ENCODE data around the gene ARHGEF39. TPM values are rescaled to one million over a fixed set of nuclear protein-coding genes. Genes with fewer than 3 reads are reported as not detected.

Gene ARHGEF39
- total and polyA plus RNA-seq, 9 of the 15 experiments (the other 6 are each of a cell fraction or from before 2014, with no cell fraction given), result 2.8 to 21.7 (median 12.9) TPM

GRCh38 chr9:35669331-35670145 lies 4.5 kb upstream of the ARHGEF39 start:
- H3K27me3 ChIP-seq (ENCODE audit: control insufficient read depth in 2 of 2, insufficient read depth in 2 of 2, low read length in 2 of 2), result no peaks in the 10 kb centered on the region
- peak overlapping the region; percentile 63 for H2AFZ ChIP-seq (ENCODE audit: low read depth, low read length)
- WGBS (ENCODE audit: insufficient coverage, low coverage, missing lambda C conversion rate), result 44% methylated on average over 5 of the region's 6 CpGs
- H3K4me1 ChIP-seq (replicated peaks in 1 of 2; ENCODE audit: control insufficient read depth in 2 of 2, insufficient read depth in 2 of 2, low read length in 2 of 2), result peaks cover under 1 to 15% of the 10 kb centered on the region in 2 experiments; a peak in 3 of 5 replicates
- no peaks in the 10 kb centered on the region for H3K36me3 ChIP-seq (ENCODE audit: control insufficient read depth, insufficient read depth, low read length)
- no peak overlapping the region; a peak in 1 of 4 replicates for H3K9ac ChIP-seq (ENCODE audit: insufficient read depth in 1 of 2, low read depth in 2 of 2, low read length in 2 of 2)
- DNase-seq (ENCODE audit: extremely low read depth in 1 of 4, low spot score in 3 of 4) (no peak), FAIRE-seq (no peak), ATAC-seq (no peak)
- ChIA-PET POLR2A (interaction anchor here (0.5 to 1.2 kb wide), 3 partner anchors 10 to 21 kb away, joined by 3 to 10 read pairs (median 3); partner anchors contain the start of gene TPM2), CTCF (ENCODE audit: low intra/inter-chr PET ratio) (no interaction called here)
- no TSS peak for BruUV-seq (replicated peaks)
- H3K79me2 ChIP-seq (ENCODE audit: control insufficient read depth, insufficient read depth, low read length), result peaks cover 4% of the 10 kb centered on the region
- no peak overlapping the region for H3K4me2 ChIP-seq (ENCODE audit: insufficient read depth, low read length)
- in situ Hi-C loops (cut with MboI), result no loop called here
- H3K4me3 ChIP-seq, result no peak overlapping the region
- no peaks in the 10 kb centered on the region for H3K9me3 ChIP-seq (replicated peaks; ENCODE audit: control insufficient read depth, insufficient read depth, low read depth, low read length)
- no peaks in the 10 kb centered on the region for H3K9me1 ChIP-seq (ENCODE audit: control insufficient read depth, insufficient read depth, low read length)
- intact Hi-C loops (cut with micrococcal nuclease), result loop anchor here (10.0 kb wide), 1 partner anchor 145 kb away; the partner anchor contains the start of genes HINT2 and SPAG8
- no peaks in the 10 kb centered on the region for H4K20me1 ChIP-seq (replicated peaks; ENCODE audit: control insufficient read depth, insufficient read depth, low read length)
- H3K27ac ChIP-seq (ENCODE audit: extremely low read depth, low read depth, low read length), result no peak overlapping the region
- TF ChIP-seq, protein P1, sequence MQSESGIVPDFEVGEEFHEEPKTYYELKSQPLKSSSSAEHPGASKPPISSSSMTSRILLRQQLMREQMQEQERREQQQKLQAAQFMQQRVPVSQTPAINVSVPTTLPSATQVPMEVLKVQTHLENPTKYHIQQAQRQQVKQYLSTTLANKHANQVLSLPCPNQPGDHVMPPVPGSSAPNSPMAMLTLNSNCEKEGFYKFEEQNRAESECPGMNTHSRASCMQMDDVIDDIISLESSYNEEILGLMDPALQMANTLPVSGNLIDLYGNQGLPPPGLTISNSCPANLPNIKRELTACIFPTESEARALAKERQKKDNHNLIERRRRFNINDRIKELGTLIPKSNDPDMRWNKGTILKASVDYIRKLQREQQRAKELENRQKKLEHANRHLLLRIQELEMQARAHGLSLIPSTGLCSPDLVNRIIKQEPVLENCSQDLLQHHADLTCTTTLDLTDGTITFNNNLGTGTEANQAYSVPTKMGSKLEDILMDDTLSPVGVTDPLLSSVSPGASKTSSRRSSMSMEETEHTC (IDR thresholded peaks at IDR 0.05), result no peak
- TF ChIP-seq SETDB1 (IDR thresholded peaks at IDR 0.05; ENCODE audit: low read length), result no peak
- no peak for TF ChIP-seq ARID2 (IDR thresholded peaks at IDR 0.05)
- TF ChIP-seq NR1H2 (CRISPR knock-in tag; IDR thresholded peaks at IDR 0.05), result no peak
- TF ChIP-seq ZNF263 (CRISPR knock-in tag; IDR thresholded peaks at IDR 0.05; ENCODE audit: borderline replicate concordance), result no peak
- TF ChIP-seq, protein P2, sequence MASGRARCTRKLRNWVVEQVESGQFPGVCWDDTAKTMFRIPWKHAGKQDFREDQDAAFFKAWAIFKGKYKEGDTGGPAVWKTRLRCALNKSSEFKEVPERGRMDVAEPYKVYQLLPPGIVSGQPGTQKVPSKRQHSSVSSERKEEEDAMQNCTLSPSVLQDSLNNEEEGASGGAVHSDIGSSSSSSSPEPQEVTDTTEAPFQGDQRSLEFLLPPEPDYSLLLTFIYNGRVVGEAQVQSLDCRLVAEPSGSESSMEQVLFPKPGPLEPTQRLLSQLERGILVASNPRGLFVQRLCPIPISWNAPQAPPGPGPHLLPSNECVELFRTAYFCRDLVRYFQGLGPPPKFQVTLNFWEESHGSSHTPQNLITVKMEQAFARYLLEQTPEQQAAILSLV (tag; IDR thresholded peaks at IDR 0.05), result no peak
- TF ChIP-seq, protein P3, sequence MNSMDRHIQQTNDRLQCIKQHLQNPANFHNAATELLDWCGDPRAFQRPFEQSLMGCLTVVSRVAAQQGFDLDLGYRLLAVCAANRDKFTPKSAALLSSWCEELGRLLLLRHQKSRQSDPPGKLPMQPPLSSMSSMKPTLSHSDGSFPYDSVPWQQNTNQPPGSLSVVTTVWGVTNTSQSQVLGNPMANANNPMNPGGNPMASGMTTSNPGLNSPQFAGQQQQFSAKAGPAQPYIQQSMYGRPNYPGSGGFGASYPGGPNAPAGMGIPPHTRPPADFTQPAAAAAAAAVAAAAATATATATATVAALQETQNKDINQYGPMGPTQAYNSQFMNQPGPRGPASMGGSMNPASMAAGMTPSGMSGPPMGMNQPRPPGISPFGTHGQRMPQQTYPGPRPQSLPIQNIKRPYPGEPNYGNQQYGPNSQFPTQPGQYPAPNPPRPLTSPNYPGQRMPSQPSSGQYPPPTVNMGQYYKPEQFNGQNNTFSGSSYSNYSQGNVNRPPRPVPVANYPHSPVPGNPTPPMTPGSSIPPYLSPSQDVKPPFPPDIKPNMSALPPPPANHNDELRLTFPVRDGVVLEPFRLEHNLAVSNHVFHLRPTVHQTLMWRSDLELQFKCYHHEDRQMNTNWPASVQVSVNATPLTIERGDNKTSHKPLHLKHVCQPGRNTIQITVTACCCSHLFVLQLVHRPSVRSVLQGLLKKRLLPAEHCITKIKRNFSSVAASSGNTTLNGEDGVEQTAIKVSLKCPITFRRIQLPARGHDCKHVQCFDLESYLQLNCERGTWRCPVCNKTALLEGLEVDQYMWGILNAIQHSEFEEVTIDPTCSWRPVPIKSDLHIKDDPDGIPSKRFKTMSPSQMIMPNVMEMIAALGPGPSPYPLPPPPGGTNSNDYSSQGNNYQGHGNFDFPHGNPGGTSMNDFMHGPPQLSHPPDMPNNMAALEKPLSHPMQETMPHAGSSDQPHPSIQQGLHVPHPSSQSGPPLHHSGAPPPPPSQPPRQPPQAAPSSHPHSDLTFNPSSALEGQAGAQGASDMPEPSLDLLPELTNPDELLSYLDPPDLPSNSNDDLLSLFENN (IDR thresholded peaks at IDR 0.05; ENCODE audit: low read depth in 2 of 2, low read length in 2 of 2), result no peak
- TF ChIP-seq ZBTB26 (CRISPR knock-in tag; IDR thresholded peaks at IDR 0.05), result no peak
- no peak for TF ChIP-seq STAT5A (IDR thresholded peaks at IDR 0.05; ENCODE audit: borderline replicate concordance, low read length)
- no peak for TF ChIP-seq CEBPG (CRISPR knock-in tag; IDR thresholded peaks at IDR 0.05)
- TF ChIP-seq CEBPG (tag; conservative IDR thresholded peaks at IDR 0.05 in 1 of 2, IDR thresholded peaks at IDR 0.05 in 1 of 2), result no peak
- no peak for TF ChIP-seq MAZ (CRISPR knock-in tag; conservative IDR thresholded peaks at IDR 0.05 in 1 of 2, IDR thresholded peaks at IDR 0.05 in 1 of 2)
